ENCODE results near the gene DUSP10. TPM values are rescaled to one million over a fixed set of nuclear protein-coding genes. Genes with fewer than 3 reads are reported as not detected.

The DUSP10 gene
- total RNA-seq, 6 experiments from 2014 or later = 7.7 to 22.3 (median 16.3) TPM

- no peak overlapping the region for H3K27ac ChIP-seq
- no peaks in the 10 kb centered on the region for H3K9me3 ChIP-seq
- no peak for TF ChIP-seq POLR2A (IDR thresholded peaks at IDR 0.05)
- TF ChIP-seq, protein P1, sequence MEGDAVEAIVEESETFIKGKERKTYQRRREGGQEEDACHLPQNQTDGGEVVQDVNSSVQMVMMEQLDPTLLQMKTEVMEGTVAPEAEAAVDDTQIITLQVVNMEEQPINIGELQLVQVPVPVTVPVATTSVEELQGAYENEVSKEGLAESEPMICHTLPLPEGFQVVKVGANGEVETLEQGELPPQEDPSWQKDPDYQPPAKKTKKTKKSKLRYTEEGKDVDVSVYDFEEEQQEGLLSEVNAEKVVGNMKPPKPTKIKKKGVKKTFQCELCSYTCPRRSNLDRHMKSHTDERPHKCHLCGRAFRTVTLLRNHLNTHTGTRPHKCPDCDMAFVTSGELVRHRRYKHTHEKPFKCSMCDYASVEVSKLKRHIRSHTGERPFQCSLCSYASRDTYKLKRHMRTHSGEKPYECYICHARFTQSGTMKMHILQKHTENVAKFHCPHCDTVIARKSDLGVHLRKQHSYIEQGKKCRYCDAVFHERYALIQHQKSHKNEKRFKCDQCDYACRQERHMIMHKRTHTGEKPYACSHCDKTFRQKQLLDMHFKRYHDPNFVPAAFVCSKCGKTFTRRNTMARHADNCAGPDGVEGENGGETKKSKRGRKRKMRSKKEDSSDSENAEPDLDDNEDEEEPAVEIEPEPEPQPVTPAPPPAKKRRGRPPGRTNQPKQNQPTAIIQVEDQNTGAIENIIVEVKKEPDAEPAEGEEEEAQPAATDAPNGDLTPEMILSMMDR (IDR thresholded peaks at IDR 0.05) = no peak
- DNase-seq = no peak
- intact Hi-C loops (cut with DNase I) = no loop called here
- H3K27me3 ChIP-seq = no peaks in the 10 kb centered on the region
- ATAC-seq = no peak
- no peaks in the 10 kb centered on the region for H3K36me3 ChIP-seq
- H3K4me1 ChIP-seq = no peaks in the 10 kb centered on the region
- no peak overlapping the region for H3K4me3 ChIP-seq
- 58% methylated on average over 2 of the region's 4 CpGs for WGBS (ENCODE audit: insufficient coverage, low coverage, low lambda C conversion rate, missing lambda C conversion rate)
Observed at GRCh38 chr1:221751226-221751887, 9.5 kb upstream of the DUSP10 start.

DNA sequence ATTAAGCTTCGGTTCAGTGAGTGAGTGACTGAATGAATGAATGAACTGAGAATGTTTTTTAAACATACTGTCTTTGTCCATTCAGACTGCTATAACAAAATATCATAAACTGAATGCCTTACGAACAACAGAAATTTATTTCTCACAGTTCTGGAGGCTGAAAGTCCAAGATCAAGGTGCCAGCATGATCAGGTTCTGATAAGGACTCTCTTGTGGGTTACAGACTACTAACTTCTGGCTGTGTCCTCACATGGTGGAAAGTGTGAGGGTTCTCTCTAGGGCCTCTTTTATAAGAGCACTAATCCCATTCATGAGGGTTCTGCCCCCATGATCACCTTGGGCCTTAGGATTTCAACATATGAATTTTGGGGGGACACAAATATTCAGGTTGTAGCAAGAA, 7.1 kb upstream of the DUSP10 start:
- no peaks in the 10 kb centered on the region for H3K4me1 ChIP-seq
- no peak for DNase-seq
- WGBS (ENCODE audit: insufficient coverage, low coverage, low lambda C conversion rate, missing lambda C conversion rate) = 94% methylated on average over 2 of the region's 2 CpGs
- H3K4me3 ChIP-seq = no peak overlapping the region
- no peak overlapping the region for H3K27ac ChIP-seq
- TF ChIP-seq POLR2A (IDR thresholded peaks at IDR 0.05) = no peak
- TF ChIP-seq, protein P1 (IDR thresholded peaks at IDR 0.05) = no peak
- H3K9me3 ChIP-seq = no peaks in the 10 kb centered on the region
- H3K36me3 ChIP-seq = no peaks in the 10 kb centered on the region
- ATAC-seq = no peak
- intact Hi-C loops (cut with DNase I) = no loop called here
- H3K27me3 ChIP-seq = no peaks in the 10 kb centered on the region

- DNase-seq = no peak
- 72% methylated on average over 5 of the region's 5 CpGs for WGBS (ENCODE audit: insufficient coverage, low coverage, low lambda C conversion rate, missing lambda C conversion rate)
- H3K9me3 ChIP-seq = no peaks in the 10 kb centered on the region
- H3K27me3 ChIP-seq = no peaks in the 10 kb centered on the region
- intact Hi-C loops (cut with DNase I) = no loop called here
- H3K4me3 ChIP-seq = no peak overlapping the region
- no peaks in the 10 kb centered on the region for H3K36me3 ChIP-seq
- no peak for TF ChIP-seq POLR2A (IDR thresholded peaks at IDR 0.05)
- TF ChIP-seq, protein P1 (IDR thresholded peaks at IDR 0.05) = no peak
- ATAC-seq = no peak
- no peak overlapping the region for H3K27ac ChIP-seq
- no peaks in the 10 kb centered on the region for H3K4me1 ChIP-seq
Observed at GRCh38 chr1:221747839-221748238, 6.0 kb upstream of the DUSP10 start.

GRCh38 chr1:221743416-221744208, 1.7 kb upstream of the DUSP10 start:
- TF ChIP-seq, protein P1 (IDR thresholded peaks at IDR 0.05) = no peak
- TF ChIP-seq POLR2A (IDR thresholded peaks at IDR 0.05) = no peak
- no peaks in the 10 kb centered on the region for H3K9me3 ChIP-seq
- H3K27ac ChIP-seq = peak overlapping the region; percentile 97 to 99 (median 99)
- intact Hi-C loops (cut with DNase I) = no loop called here
- DNase-seq (no peak), ATAC-seq (peak in 1 of 4 donors; percentile 17)
- WGBS (ENCODE audit: insufficient coverage, low coverage, low lambda C conversion rate, missing lambda C conversion rate) = 29% methylated on average over 15 of the region's 16 CpGs
- no peaks in the 10 kb centered on the region for H3K27me3 ChIP-seq
- peaks cover 0 to 5% (median 0%) of the 10 kb centered on the region in 4 donors for H3K36me3 ChIP-seq
- H3K4me1 ChIP-seq = peaks cover 0 to 18% (median 5%) of the 10 kb centered on the region in 4 donors
- peak overlapping the region; percentile 52 to 76 (median 55) for H3K4me3 ChIP-seq
